OCI-LY3 (cell line): ENCODE data around the gene ELOVL1.

ENCODE experiments used
- H2AFZ ChIP-seq: fragments of 200-600, 300-600 bp; shearing (Covaris generic); 2 replicates; pipeline ENCODE4 v1.6.0; 2014; ENCODE audit warnings: antibody characterized with exemption, low read depth, low read length
- H3K27ac ChIP-seq: fragments of 200-600, 300-600 bp; sonication (generic); 2 replicates; pipeline ENCODE4 v1.5.1; 2014; ENCODE audit warnings: mild to moderate bottlenecking, low read length, moderate library complexity, mixed read lengths
- H3K27me3 ChIP-seq: fragments of 200-600, 300-600 bp; sonication (generic); 2 replicates; pipeline ENCODE4 v1.6.1; 2014; ENCODE audit warnings: low read depth, low read length, mixed read lengths
- H3K36me3 ChIP-seq: fragments of 200-600, 300-600 bp; sonication (generic); replicated peaks from 2 replicates; pipeline ENCODE3; 2014; ENCODE audit warnings: low read depth, low read length, mixed read lengths
- H3K4me1 ChIP-seq: fragments of 300-600, 200-600 bp; sonication (generic); 2 replicates; pipeline ENCODE4 v1.6.1; 2014; ENCODE audit warnings: low read length, mixed read lengths
- H3K4me2 ChIP-seq: fragments of 200-600, 300-600 bp; sonication (generic); 2 replicates; pipeline ENCODE4 v1.6.1; 2014; ENCODE audit warnings: low read length, mixed read lengths
- H3K4me3 ChIP-seq: fragments of 300-600, 200-600 bp; sonication (generic); 2 replicates; pipeline ENCODE4 v1.5.1; 2014; ENCODE audit warnings: antibody characterized with exemption, mild to moderate bottlenecking, low read length, moderate library complexity
- H3K79me2 ChIP-seq: fragments of 300-600, 200-600 bp; shearing (Covaris generic); 2 replicates; pipeline ENCODE4 v1.6.1; 2014; ENCODE audit warnings: mild to moderate bottlenecking, low read length, mixed read lengths
- H3K9ac ChIP-seq: fragments of 300-600, 200-600 bp; shearing (Covaris generic); 2 replicates; pipeline ENCODE4 v1.6.0; 2014; ENCODE audit warnings: mild to moderate bottlenecking, low read length, moderate library complexity
- H3K9me3 ChIP-seq: fragments of 200-600, 300-600 bp; shearing (Covaris generic); 2 replicates; pipeline ENCODE4 v1.6.1; 2014; ENCODE audit warnings: low read length, mixed read lengths; ENCODE audit not compliant: insufficient read depth
- H4K20me1 ChIP-seq: fragments of 200-600, 300-600 bp; sonication (generic); 2 replicates; pipeline ENCODE4 v1.6.1; 2016; ENCODE audit warnings: low read length, mixed read lengths; ENCODE audit not compliant: insufficient read depth
- CTCF ChIP-seq: fragments of 200-600, 300-600 bp; sonication (generic); IDR thresholded peaks from 2 replicates; pipeline ENCODE4 v1.5.1; 2014; ENCODE audit warnings: antibody characterized with exemption, low read length, low read depth
- EZH2phosphoT487 ChIP-seq: fragments of 200-600 bp; shearing (Covaris generic); IDR thresholded peaks from 2 replicates; pipeline ENCODE4 v1.6.1; 2018; ENCODE audit warnings: antibody characterized with exemption, mixed run types, low read depth

ELOVL1 gene

GRCh38 chr1:43318831-43319230, 49.0 kb downstream of the ELOVL1 start:
- Histone ChIP-seq H3K36me3 (no peaks in the 10 kb centered on the region), H3K4me3 (no peak overlapping the region), H3K9ac (no peak overlapping the region), H3K9me3 (no peaks in the 10 kb centered on the region), H3K79me2 (no peaks in the 10 kb centered on the region), H3K4me2 (no peak overlapping the region), H3K27me3 (no peaks in the 10 kb centered on the region), H2AFZ (no peak overlapping the region), H3K4me1 (no peaks in the 10 kb centered on the region), H4K20me1 (no peaks in the 10 kb centered on the region), H3K27ac (no peak overlapping the region)
- TF ChIP-seq EZH2phosphoT487 (no peak), CTCF (no peak)

- no peak overlapping the region for H3K9ac ChIP-seq
- H3K79me2 ChIP-seq = no peaks in the 10 kb centered on the region
- H2AFZ ChIP-seq = no peak overlapping the region
- no peaks in the 10 kb centered on the region for H3K9me3 ChIP-seq
- H3K27ac ChIP-seq = no peak overlapping the region
- no peaks in the 10 kb centered on the region for H3K36me3 ChIP-seq
- no peaks in the 10 kb centered on the region for H3K27me3 ChIP-seq
- no peaks in the 10 kb centered on the region for H4K20me1 ChIP-seq
- H3K4me1 ChIP-seq = no peaks in the 10 kb centered on the region
- TF ChIP-seq EZH2phosphoT487 (no peak), CTCF (no peak)
- no peak overlapping the region for H3K4me3 ChIP-seq
- H3K4me2 ChIP-seq = no peak overlapping the region
Observed at GRCh38 chr1:43317817-43318471, 49.9 kb downstream of the ELOVL1 start.

- no peak overlapping the region for H3K4me3 ChIP-seq
- H3K36me3 ChIP-seq = no peaks in the 10 kb centered on the region
- no peak overlapping the region for H3K27ac ChIP-seq
- H3K79me2 ChIP-seq = no peaks in the 10 kb centered on the region
- no peak overlapping the region for H2AFZ ChIP-seq
- no peaks in the 10 kb centered on the region for H3K27me3 ChIP-seq
- TF ChIP-seq CTCF (no peak), EZH2phosphoT487 (no peak)
- no peak overlapping the region for H3K4me2 ChIP-seq
- no peaks in the 10 kb centered on the region for H3K4me1 ChIP-seq
- H4K20me1 ChIP-seq = no peaks in the 10 kb centered on the region
- no peak overlapping the region for H3K9ac ChIP-seq
- H3K9me3 ChIP-seq = no peaks in the 10 kb centered on the region
Observed at GRCh38 chr1:43316738-43317520, 50.9 kb downstream of the ELOVL1 start.

- H3K9me3 ChIP-seq = no peaks in the 10 kb centered on the region
- H4K20me1 ChIP-seq = no peaks in the 10 kb centered on the region
- H3K27me3 ChIP-seq = no peaks in the 10 kb centered on the region
- H3K4me3 ChIP-seq = no peak overlapping the region
- no peaks in the 10 kb centered on the region for H3K36me3 ChIP-seq
- H3K4me1 ChIP-seq = no peaks in the 10 kb centered on the region
- TF ChIP-seq EZH2phosphoT487 (no peak), CTCF (no peak)
- no peak overlapping the region for H3K27ac ChIP-seq
- H2AFZ ChIP-seq = no peak overlapping the region
- H3K9ac ChIP-seq = no peak overlapping the region
- H3K79me2 ChIP-seq = no peaks in the 10 kb centered on the region
- no peak overlapping the region for H3K4me2 ChIP-seq
Observed at GRCh38 chr1:43315963-43316737, 51.7 kb downstream of the ELOVL1 start.
